Adrenal gland (tissue), 5 donors: Measurements from ENCODE around the gene ATP6V1G1.

Experiments
- CTCF ChIP-seq, 6 experiments: fragments of 450-650 bp in 4 of 6; fragments of 200-600 bp in 2 of 6; sonication (generic) in 1 of 6; IDR thresholded peaks; 1 replicate in 5 of 6; 2 replicates in 1 of 6; pipeline versions ENCODE4 v1.5.1 to v1.8.0; 2016 to 2021; ENCODE audit warnings: antibody characterized with exemption in 6 of 6, mild to moderate bottlenecking in 2 of 6, moderate library complexity in 1 of 6
- POLR2A ChIP-seq, 2 donors: fragments of 450-650 bp; IDR thresholded peaks; one replicate each; pipeline ENCODE4 v1.6.1; 2017; ENCODE audit warnings: antibody characterized with exemption in 2 of 2, mild to moderate bottlenecking in 2 of 2, moderate library complexity in 1 of 2
- donor health status: DM: no; HTN: no; CAD: no.

- TF ChIP-seq CTCF (IDR thresholded peaks at IDR 0.05): no peak
- TF ChIP-seq POLR2A (IDR thresholded peaks at IDR 0.05): no peak
Measured at GRCh38 chr9:114594136-114594535, 6.6 kb downstream of the ATP6V1G1 start.
